ENCODE results near the gene TEX22.
"Not testable (repeated sequence)": the region's sequence is repeated elsewhere in the genome, so short reads cannot be mapped to it uniquely, and the experiment has no call there.

The TEX22 gene

GRCh38 chr14:105398044-105398725, at the start of gene TEX22:
Gene TEX22 (plus strand): TSS chr14:105398538. CDS start chr14:105399341, 803 bp downstream.
- DNase-seq = no peak

- DNase-seq = no peak
Measured at GRCh38 chr14:105348945-105349699, 49.2 kb upstream of the TEX22 start.

GRCh38 chr14:105349992-105350391, 48.3 kb upstream of the TEX22 start:
- no peak for DNase-seq

GRCh38 chr14:105350450-105351244, 47.7 kb upstream of the TEX22 start:
- DNase-seq = no peak

- DNase-seq = no peak
Measured at GRCh38 chr14:105351410-105351809, 46.9 kb upstream of the TEX22 start.

GRCh38 chr14:105351920-105352851, 46.2 kb upstream of the TEX22 start:
- DNase-seq = peak; percentile 41

GRCh38 chr14:105353136-105353535, 45.2 kb upstream of the TEX22 start:
- DNase-seq = no peak

GRCh38 chr14:105354541-105354940, 43.8 kb upstream of the TEX22 start:
- no peak for DNase-seq

- no peak for DNase-seq
Measured at GRCh38 chr14:105355049-105355575, 43.2 kb upstream of the TEX22 start.

- no peak for DNase-seq
Measured at GRCh38 chr14:105355850-105356604, 42.3 kb upstream of the TEX22 start.

GRCh38 chr14:105356927-105357326, 41.4 kb upstream of the TEX22 start:
- DNase-seq = no peak

- no peak for DNase-seq
Measured at GRCh38 chr14:105357626-105358025, 40.7 kb upstream of the TEX22 start.

- DNase-seq = no peak
Measured at GRCh38 chr14:105358140-105358846, 40.0 kb upstream of the TEX22 start.

- DNase-seq = no peak
Measured at GRCh38 chr14:105358943-105359342, 39.4 kb upstream of the TEX22 start.

GRCh38 chr14:105361412-105361811, 36.9 kb upstream of the TEX22 start:
- not testable (repeated sequence) for DNase-seq

GRCh38 chr14:105363847-105364708, 34.3 kb upstream of the TEX22 start:
- DNase-seq = no peak

- no peak for DNase-seq
Measured at GRCh38 chr14:105365101-105365500, 33.2 kb upstream of the TEX22 start.

GRCh38 chr14:105365681-105366080, 32.7 kb upstream of the TEX22 start:
- DNase-seq = no peak

- no peak for DNase-seq
Measured at GRCh38 chr14:105366386-105367074, 31.8 kb upstream of the TEX22 start.
